Breast epithelium (tissue), 4 donors: ENCODE measurements around the gene PIGQ. TPM values are rescaled to one million over a fixed set of nuclear protein-coding genes. Genes with fewer than 3 reads are reported as not detected.

Experiments
- DNase-seq, 2 donors: peaks; one replicate each; pipeline ENCODE4 v3.0.0-alpha.2; 2019; ENCODE audit warnings: low spot score in 2 of 2
- H3K27ac ChIP-seq, 2 donors: fragments of 200-600 bp; sonication (generic) in 1 of 2; one replicate each; pipeline ENCODE4 v1.5.1; 2016 to 2019; ENCODE audit warnings: mild to moderate bottlenecking in 1 of 2
- H3K27me3 ChIP-seq, 2 donors: fragments of 200-600 bp; sonication (generic) in 1 of 2; one replicate each; pipeline versions ENCODE4 v1.5.1 to v1.6.0; 2017 to 2019; ENCODE audit warnings: control low read depth in 1 of 2, mild to moderate bottlenecking in 1 of 2
- H3K36me3 ChIP-seq: fragments of 200-600 bp; one replicate; pipeline ENCODE4 v1.5.1; 2019
- H3K4me1 ChIP-seq, 2 donors: fragments of 200-600 bp; sonication (generic); one replicate each; pipeline ENCODE4 v1.5.1; 2016 to 2019; ENCODE audit warnings: control low read depth in 1 of 2
- H3K4me3 ChIP-seq, 3 donors: fragments of 200-600 bp; sonication (generic); 1 replicate in 2 of 3; 2 replicates in 1 of 3; pipeline ENCODE4 v1.5.1; 2016 to 2019; ENCODE audit warnings: mild to moderate bottlenecking in 3 of 3, moderate library complexity in 2 of 3
- H3K9me3 ChIP-seq, 2 donors: fragments of 200-600 bp; sonication (generic) in 1 of 2; one replicate each; pipeline ENCODE4 v1.5.1; 2016 to 2019; ENCODE audit warnings: control low read depth in 1 of 2
- CTCF ChIP-seq, 3 donors: fragments of 450-650 bp; IDR thresholded peaks; one replicate each; pipeline ENCODE4 v1.5.1; 2016 to 2017; ENCODE audit warnings: antibody characterized with exemption in 3 of 3, mild to moderate bottlenecking in 3 of 3, moderate library complexity in 3 of 3
- POLR2A ChIP-seq: fragments of 450-650 bp; IDR thresholded peaks from one replicate; pipeline ENCODE4 v1.6.1; 2016; ENCODE audit warnings: antibody characterized with exemption, mild to moderate bottlenecking, moderate library complexity
- POLR2AphosphoS5 ChIP-seq, 3 donors: sonication (generic); formaldehyde crosslinking; IDR thresholded peaks; one replicate each; pipeline ENCODE4 v1.6.1; 2017; ENCODE audit warnings: antibody characterized with exemption in 3 of 3
- intact Hi-C: fragments of 100-400 bp; cut with DNase I; formaldehyde crosslinking; loops from one replicate; pipeline ENCODE4 v1.15.1; 2023; ENCODE audit warnings: low total_unique reads
- total RNA-seq, 3 donors: library from RNA; depleted of rRNA; stranded (reverse); fragments of >200 nt; gene quantifications; one replicate each; pipeline ENCODE4 v1.1.0, GENCODE V29; 2016

PIGQ gene
- total RNA-seq, 3 donors from 2014 or later = 22.2 to 36.1 (median 31.9) TPM

DNA sequence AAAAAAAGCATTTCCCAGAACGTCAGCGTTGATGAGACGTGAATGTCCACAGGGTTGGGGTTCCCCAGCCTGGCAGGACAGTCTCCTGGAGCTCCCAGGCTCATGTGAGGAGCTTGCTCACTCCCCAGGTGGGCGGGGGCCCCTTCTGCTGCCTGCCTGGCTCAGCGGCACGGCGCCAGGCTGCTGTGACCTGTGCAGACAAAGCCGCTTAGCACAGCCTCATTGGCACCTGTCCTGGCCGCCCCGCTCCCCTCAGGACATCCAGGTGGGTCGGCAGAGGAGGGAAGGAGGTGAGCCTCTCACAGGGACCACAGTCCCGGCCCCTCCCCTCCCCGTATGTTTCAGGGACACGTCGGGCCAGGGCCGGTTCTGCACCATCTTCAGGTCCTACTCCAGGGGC, 48.1 kb downstream of the PIGQ start:
- Histone ChIP-seq H3K4me1 (peaks cover 7 to 8% of the 10 kb centered on the region in 2 donors), H3K27me3 (no peaks in the 10 kb centered on the region), H3K27ac (no peak overlapping the region), H3K36me3 (no peaks in the 10 kb centered on the region), H3K4me3 (no peak overlapping the region), H3K9me3 (no peaks in the 10 kb centered on the region)
- DNase-seq = no peak
- intact Hi-C loops = no loop called here
- TF ChIP-seq CTCF (IDR thresholded peaks at IDR 0.05) (no peak), POLR2AphosphoS5 (IDR thresholded peaks at IDR 0.05) (no peak), POLR2A (no peak)

- no peaks in the 10 kb centered on the region for H3K9me3 ChIP-seq
- H3K36me3 ChIP-seq = no peaks in the 10 kb centered on the region
- DNase-seq = no peak
- peaks cover 7 to 8% of the 10 kb centered on the region in 2 donors for H3K4me1 ChIP-seq
- no peak for TF ChIP-seq POLR2AphosphoS5 (IDR thresholded peaks at IDR 0.05)
- TF ChIP-seq POLR2A = no peak
- TF ChIP-seq CTCF (IDR thresholded peaks at IDR 0.05) = no peak
- H3K27me3 ChIP-seq = no peaks in the 10 kb centered on the region
- no peak overlapping the region for H3K27ac ChIP-seq
- H3K4me3 ChIP-seq = no peak overlapping the region
- intact Hi-C loops = no loop called here
These were observed 49.8 kb downstream of the PIGQ start for GRCh38 chr16:619476-620100.

- Histone ChIP-seq H3K36me3 (no peaks in the 10 kb centered on the region), H3K27me3 (no peaks in the 10 kb centered on the region), H3K4me3 (no peak overlapping the region), H3K9me3 (no peaks in the 10 kb centered on the region), H3K4me1 (peaks cover 7 to 8% of the 10 kb centered on the region in 2 donors), H3K27ac (no peak overlapping the region)
- TF ChIP-seq POLR2AphosphoS5 (IDR thresholded peaks at IDR 0.05) = no peak
- intact Hi-C loops = no loop called here
- DNase-seq = no peak
These were observed 51.1 kb downstream of the PIGQ start for GRCh38 chr16:620700-621525.

- H3K27me3 ChIP-seq = no peaks in the 10 kb centered on the region
- DNase-seq = no peak
- H3K36me3 ChIP-seq = no peaks in the 10 kb centered on the region
- H3K4me3 ChIP-seq = peak overlapping the region in 2 of 3 donors; percentile 39 to 57
- TF ChIP-seq CTCF (IDR thresholded peaks at IDR 0.05) = no peak
- no peak for TF ChIP-seq POLR2AphosphoS5 (IDR thresholded peaks at IDR 0.05)
- no peak for TF ChIP-seq POLR2A
- H3K27ac ChIP-seq = peak overlapping the region; percentile 57 to 76
- intact Hi-C loops = no loop called here
- H3K9me3 ChIP-seq = no peaks in the 10 kb centered on the region
- peaks cover 7 to 8% of the 10 kb centered on the region in 2 donors for H3K4me1 ChIP-seq
These were observed 51.8 kb downstream of the PIGQ start for GRCh38 chr16:621526-622105.

DNA sequence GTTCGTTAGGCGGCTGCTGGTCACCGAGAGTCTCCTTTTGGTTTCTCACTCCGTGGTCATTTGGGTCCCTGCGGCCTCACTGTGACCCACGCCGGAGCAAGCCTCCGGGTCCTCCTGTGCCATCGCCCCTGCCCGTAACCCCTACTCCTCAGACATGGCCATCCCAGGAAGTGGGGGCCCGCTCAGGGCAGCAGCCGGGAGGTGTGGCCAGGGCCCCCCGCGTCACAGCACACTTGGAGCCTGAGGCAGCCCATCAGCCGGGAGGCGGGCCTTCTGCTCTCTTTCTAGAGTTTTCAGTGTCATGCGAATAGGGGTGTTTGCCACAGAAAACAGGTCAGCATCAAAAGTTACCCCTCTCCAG, 53.1 kb downstream of the PIGQ start:
- TF ChIP-seq POLR2AphosphoS5 (IDR thresholded peaks at IDR 0.05) (no peak), CTCF (IDR thresholded peaks at IDR 0.05) (no peak), POLR2A (no peak)
- Histone ChIP-seq H3K27me3 (no peaks in the 10 kb centered on the region), H3K4me3 (peak overlapping the region in 1 of 3 donors; percentile 57), H3K27ac (peak overlapping the region in 1 of 2 donors; percentile 20), H3K4me1 (peaks cover 7 to 8% of the 10 kb centered on the region in 2 donors), H3K36me3 (no peaks in the 10 kb centered on the region), H3K9me3 (no peaks in the 10 kb centered on the region)
- intact Hi-C loops = no loop called here
- no peak for DNase-seq
